CD4-positive, alpha-beta T cell treated with Interferon alpha-2 for 1 hour (primary cell): ENCODE data around the gene DDAH2.
"Not testable (repeated sequence)": the region's sequence is repeated elsewhere in the genome, so short reads cannot be mapped to it uniquely, and the experiment has no call there.

Experiments
- DNase-seq, 2 donors: peaks; one replicate each; pipeline ENCODE4 v3.0.0-alpha.2; 2020 to 2022

The DDAH2 gene

GRCh38 chr6:31711233-31711632, 17.9 kb downstream of the DDAH2 start:
- no peak for DNase-seq

GRCh38 chr6:31710523-31711219, 18.4 kb downstream of the DDAH2 start:
- DNase-seq: no peak

- DNase-seq: not testable (repeated sequence)
Observed at GRCh38 chr6:31709157-31709556, 19.9 kb downstream of the DDAH2 start.

DNA sequence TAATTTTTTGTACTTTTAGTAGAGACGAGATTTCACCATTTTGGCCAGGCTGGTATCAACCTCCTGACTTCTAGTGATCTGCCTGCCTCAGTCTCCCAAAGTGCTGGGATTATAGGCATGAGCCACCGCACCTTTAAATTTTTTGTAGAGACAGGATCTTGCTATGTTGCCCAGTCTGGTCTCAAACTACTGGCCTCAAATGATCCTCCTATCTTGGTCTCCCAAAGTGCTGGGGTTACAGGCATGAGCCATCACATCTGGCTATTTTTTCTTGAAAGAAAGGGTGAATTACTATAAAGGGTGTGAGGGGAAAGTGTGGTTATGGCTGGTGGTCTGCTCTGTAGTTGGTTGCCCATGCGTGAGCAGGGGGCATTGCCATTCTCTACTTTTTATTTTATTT, 20.9 kb downstream of the DDAH2 start:
- DNase-seq: no peak

GRCh38 chr6:31707701-31708100, 21.4 kb downstream of the DDAH2 start:
- no peak for DNase-seq

- no peak for DNase-seq
Observed at GRCh38 chr6:31706599-31706998, 22.5 kb downstream of the DDAH2 start, which contains the start of gene LY6G6F. Gene LY6G6F, plus strand, starts transcription at chr6:31706866. Its CDS starts 41 bp downstream, at chr6:31706907.

DNA sequence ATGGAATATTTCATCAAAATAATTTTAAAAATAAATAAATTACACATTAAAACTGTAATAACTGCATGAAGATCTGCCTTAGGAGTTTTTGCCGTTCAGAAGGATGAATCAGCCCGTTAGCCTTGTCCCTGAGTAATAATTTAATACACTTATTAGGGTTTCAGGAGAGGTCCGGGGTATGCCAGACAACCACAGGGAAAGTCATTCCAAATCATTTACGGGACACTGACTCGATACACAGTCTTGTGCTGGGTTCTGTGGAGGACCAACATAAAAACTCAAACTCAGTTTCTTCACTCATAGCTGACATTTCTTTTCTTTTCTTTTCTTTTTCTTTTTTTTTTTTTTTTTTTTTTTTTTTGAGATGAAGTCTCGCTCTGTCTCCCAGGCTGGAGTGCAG, 23.2 kb downstream of the DDAH2 start:
- DNase-seq: no peak

DNA sequence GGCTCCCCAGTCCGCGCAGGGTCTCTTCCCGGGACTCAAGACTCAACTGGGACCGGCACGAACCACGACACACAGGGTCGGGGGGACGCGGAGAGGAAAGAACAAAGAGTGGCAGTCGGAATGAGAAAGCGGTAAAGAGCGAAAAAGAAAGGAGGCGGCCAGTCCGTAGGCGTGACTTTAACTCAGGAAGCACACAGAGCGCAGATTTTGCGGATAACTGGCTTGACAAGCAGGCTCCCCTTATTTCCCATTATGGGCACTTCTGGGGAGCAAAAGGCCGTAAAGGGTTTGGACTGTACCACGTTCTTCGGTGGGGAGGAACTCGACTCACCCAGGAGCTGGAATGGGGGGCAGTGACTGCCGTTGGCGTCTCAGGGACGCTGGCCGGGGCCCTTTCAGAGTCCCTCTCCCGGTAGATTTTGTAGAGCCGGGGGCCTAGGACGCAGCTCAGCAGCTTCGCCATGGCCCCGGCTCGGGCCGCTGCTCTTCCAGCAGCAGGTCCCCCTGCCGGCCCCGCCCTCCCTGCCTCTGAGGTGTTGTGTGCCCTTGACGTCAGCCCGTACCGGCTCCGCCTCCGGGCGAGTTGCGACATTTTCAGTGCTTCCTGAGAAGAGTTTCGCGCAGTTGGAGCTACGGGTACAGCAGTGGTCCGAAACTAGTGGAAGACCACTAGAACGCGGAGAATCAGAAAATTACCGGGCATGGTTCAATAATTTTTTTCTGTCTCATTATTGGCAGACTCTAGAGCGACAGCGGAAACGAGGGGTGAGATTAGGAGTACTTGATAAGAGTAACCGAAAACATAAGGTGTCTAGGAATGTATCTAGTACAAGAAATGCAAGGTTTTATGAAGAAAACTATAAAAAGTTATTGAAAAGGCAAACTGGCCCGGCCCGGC, 26.0 kb downstream of the DDAH2 start, which contains the start of gene ABHD16A:
Gene ABHD16A, minus strand, starts transcription at position 506 of the 898 bp plus-strand sequence. Its CDS starts 43 bp downstream, at position 463.
- DNase-seq: peak; percentile 98

- DNase-seq: no peak
Observed at GRCh38 chr6:31702405-31702818, 26.7 kb downstream of the DDAH2 start.

DNA sequence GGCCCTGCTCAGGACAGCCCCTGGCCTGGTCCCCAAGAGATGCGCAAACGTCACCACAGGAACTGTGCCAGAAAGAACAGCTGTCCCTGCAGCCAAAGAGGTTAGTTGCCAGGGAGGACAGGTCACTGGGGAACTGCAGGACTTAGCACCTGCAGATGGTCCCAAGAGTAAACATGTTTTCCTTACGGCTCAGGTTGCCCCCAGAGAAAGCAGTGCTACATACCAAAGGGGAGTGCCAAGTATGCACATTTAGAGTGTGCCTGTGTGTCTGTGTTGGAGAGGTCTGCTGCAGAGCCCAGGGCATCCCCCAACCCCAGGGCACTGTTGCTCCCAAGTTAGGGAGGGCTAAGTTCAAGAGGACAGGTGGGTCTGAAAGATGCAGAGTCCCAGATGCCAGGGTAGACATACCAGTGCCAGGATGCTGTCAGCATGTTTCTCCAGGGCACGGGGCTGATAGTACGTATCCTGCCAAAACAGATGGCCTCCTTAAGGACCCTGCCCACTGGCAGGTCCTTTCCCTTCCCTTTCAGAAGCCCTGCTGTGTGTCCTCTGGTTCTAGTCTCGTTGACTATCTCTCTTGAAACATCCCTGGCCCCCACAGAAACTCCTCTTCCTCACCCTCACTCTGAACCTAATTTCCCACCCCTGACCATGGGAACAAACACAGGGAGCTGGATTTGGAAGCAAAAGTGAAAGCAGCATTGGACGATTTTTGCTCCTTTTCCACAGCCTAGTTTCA, 27.3 kb downstream of the DDAH2 start:
- no peak for DNase-seq

DNA sequence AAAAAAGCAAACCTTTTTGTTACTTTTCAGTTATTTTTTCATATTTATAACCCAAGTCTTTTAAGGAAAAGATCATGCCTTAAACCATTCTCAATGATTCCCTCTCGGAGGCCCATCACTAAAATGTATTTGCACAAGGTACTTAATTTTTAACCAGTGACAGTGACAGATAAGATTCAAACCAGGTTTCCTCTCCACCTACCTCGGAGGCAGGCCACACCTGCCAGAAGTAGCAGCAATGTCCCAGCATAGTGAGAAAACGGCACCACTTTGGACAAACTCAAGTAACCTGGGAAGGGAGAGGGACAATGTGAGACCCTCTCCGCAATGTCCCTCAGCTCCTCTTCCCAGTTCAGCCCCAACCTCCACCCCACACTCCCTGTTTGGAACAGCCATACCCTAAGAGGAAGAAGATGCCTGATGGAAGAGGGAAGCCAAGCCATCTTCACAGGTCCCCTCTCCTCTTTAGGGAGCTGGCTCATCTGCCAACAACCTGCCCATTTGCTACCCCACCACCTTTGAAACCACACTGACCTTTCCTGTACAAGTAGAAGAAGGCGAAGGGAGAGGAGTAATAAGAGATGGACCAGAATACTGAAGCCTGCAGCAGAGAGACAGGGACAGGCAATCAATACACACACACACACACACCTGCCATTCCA, 28.2 kb downstream of the DDAH2 start:
- no peak for DNase-seq

DNA sequence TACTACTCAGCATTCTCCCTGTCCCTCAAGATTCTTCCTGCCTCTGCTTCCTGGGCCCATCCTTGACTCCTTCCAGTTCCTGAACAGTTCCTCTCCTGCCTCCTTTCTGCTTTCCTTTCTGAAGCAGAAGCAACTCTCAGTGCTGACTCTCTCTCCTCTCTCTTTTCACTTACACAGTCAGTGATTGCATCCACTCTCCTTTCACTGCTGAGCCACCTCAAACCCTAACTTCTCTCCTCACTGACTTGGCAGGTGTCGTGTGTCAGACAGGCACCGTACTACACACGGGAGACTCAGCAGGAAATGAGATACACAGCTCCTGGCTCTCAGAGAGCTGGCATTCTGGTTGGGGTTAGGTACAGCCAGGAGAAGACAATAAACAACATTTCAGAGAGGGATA, 31.5 kb downstream of the DDAH2 start:
- DNase-seq: no peak

DNA sequence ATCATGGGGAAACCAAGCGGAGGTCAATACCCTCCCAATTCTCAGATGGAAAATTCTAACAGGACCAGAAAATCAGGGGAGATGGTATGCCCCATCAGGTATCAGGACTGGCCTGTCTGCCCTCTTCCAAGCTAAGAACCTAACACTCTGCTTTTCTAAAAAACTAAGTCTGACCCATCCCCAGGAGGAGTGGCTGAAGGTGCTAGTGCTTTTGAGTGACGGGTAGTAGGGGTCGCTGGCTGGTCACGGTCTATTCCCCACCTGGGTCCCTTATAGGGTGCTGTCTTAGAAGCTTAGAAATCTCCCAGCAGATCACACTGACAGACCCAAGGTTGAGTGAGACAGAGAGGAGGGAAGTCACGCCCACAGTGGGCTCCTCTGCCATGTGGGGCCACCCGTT, 35.6 kb downstream of the DDAH2 start:
- DNase-seq: no peak

- DNase-seq: no peak
Observed at GRCh38 chr6:31692886-31693285, 36.2 kb downstream of the DDAH2 start.

- DNase-seq: no peak
Observed at GRCh38 chr6:31692353-31692752, 36.7 kb downstream of the DDAH2 start.

DNA sequence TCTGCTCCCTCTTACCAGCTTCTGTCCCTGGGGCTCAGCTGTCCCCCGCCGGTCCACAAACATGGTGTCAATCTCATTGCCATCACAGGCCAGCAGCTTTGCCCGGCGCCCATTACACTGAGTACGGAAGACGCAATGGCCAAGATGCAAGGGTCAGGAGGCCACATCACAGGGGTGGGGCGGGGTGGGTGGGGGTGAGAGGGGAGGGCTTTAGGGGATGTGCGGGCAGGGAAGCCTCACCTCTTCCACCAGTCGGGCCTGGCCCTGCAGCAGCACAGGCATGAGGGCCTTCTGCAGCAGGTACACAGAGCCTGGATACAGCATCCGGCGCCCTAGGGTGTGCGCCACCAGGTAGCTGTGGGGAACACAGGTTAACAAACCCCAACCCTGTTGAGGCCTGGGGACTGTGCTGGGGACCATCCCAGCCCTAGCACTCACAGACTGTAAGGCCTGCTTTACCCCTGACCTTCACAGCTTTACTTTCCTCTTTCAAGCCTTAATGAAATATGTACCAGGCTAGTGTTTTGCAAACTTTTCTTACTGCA, 37.5 kb downstream of the DDAH2 start:
- no peak for DNase-seq

DNA sequence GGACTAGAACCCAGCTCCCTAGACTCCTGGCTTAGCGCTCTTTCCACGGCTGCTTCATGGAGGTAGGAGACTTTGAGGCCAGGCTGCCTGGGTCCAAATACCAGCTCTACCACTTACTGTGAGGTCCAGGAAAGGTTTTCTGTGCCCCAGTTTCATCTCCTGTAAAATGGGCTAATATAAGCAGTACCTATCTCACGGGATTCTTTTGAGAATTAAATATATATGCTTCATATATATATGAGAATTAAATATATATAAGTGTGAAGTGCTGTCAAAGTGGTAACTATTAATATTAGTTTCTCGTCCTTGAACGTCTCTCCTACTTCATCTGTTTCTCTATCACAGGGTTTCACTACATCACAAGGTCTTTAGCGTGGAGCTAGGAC, 38.0 kb downstream of the DDAH2 start:
- DNase-seq: no peak

DNA sequence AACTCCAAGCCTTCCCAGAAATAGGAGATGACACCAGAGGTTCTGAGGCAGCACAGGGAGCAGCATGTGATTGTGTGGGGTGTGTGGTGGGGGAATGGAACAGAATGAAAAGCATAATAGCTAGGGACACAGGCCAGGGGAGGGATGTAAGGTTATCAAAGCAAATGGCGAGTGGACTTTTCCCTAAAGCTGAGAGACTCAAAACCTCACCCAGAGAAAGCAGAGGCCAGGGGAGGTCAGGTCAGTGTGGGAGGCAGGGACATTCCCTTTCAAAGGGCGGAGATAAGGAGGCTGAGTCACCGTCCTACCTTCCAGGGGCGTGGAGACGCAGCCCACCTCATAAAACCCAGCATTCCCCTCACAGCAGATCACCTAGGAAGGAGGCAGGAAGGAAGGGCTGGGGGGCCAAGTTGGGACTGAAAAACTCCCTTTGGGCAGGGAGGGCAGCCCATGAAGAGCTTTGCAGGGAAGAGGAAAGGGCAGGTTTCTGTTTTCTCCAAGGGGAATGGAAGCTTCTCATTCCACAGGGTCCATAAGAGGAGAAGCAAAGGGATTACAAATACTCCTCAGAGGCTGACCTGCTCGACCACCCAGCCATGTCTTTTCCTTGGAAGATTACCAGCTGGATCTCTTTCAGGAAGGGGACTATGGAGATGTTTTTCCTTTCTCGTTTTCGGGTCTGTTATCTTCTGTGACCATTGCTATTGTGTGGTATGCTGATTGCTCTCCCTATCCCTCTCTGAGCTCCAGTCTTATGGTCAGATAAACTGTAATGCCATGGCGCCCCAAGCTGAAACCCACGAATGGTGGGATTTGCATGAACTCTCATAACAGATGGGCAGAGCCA, 38.6 kb downstream of the DDAH2 start:
- DNase-seq: no peak

DNA sequence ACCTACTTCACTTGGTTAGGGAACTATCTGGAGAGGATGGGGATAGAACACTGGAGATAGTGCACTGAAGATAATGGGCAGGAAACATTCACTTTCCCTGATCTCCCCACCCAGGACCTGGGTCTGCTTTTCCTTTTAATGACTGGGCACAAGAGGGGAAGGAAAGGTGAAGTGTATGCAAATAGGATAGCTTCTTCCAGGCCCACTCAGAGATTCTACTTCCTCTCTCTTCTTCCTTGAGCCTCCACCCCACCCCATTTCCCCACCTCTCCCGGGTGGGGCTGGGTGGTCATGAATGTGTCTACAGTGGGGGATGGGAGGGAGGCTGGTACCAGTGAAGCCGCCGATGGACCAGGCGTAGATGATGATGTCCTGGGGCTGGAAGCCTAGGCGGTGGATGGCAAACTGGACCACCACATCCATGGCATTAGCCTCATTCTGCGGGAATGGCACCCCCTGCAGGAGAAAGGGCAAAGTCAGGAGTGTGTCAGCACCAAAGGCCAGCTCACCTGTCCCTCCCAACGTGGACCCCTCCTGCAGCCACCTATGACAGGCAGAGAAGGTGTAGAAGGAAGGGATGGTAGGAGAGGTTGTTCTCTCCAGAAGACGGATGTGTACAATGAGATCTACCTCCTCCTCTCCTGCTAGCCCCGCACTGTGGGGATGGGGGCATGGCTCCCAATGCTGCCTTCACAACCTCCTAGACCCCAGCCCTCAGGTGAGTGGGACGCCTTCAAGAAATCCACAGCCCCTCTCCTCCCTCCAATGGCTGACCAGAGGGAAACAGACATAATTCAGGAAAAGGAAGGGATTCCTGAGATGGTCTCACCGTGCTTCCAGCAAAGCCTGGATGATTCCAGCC, 39.6 kb downstream of the DDAH2 start:
- DNase-seq: peak in 1 of 2 donors; percentile 18
